Aorta (tissue), 5 donors: ENCODE results near the gene SLC24A3. TPM values are rescaled to one million over a fixed set of nuclear protein-coding genes. Genes with fewer than 3 reads are reported as not detected.

Experiments used
- ATAC-seq: fragments of 200-7000 bp; cut with Tn5 transposase; one replicate; pipeline ENCODE4 v1.9.1; 2022; ENCODE audit warnings: moderate library complexity; ENCODE audit not compliant: low FRiP score
- DNase-seq, 2 donors: peaks; one replicate each; pipeline ENCODE4 v3.0.0-alpha.2; 2020
- H3K27ac ChIP-seq, 2 donors: one replicate each; pipeline ENCODE4 v1.5.1; 2013; ENCODE audit warnings: low read length in 2 of 2, mild to moderate bottlenecking in 2 of 2, moderate library complexity in 2 of 2, control low read depth in 1 of 2, inconsistent platforms in 1 of 2, low read depth in 1 of 2
- H3K27me3 ChIP-seq, 2 donors: one replicate each; pipeline ENCODE4 v1.6.1; 2013; ENCODE audit warnings: control low read depth in 1 of 2, low read length in 1 of 2, mild to moderate bottlenecking in 1 of 2, moderate library complexity in 1 of 2; ENCODE audit not compliant: insufficient read depth in 2 of 2, control insufficient read depth in 1 of 2
- H3K36me3 ChIP-seq, 2 donors: one replicate each; pipeline ENCODE4 v1.6.1; 2013; ENCODE audit warnings: control low read depth in 1 of 2, low read length in 1 of 2, mild to moderate bottlenecking in 1 of 2; ENCODE audit not compliant: insufficient read depth in 2 of 2, control insufficient read depth in 1 of 2
- H3K4me1 ChIP-seq, 2 donors: one replicate each; pipeline ENCODE4 v1.6.1; 2013; ENCODE audit warnings: low read length in 2 of 2, control low read depth in 1 of 2, mild to moderate bottlenecking in 1 of 2, moderate library complexity in 1 of 2; ENCODE audit not compliant: insufficient read depth in 2 of 2, control insufficient read depth in 1 of 2
- H3K4me3 ChIP-seq, 2 donors: one replicate each; pipeline ENCODE4 v1.5.1; 2013; ENCODE audit warnings: low read length in 2 of 2, control low read depth in 1 of 2, mild to moderate bottlenecking in 1 of 2
- H3K9me3 ChIP-seq: one replicate; pipeline ENCODE4 v1.6.1; 2013; ENCODE audit warnings: mild to moderate bottlenecking, low read length; ENCODE audit not compliant: control insufficient read depth
- WGBS, 2 donors: extraction: QIAGEN DNeasy Blood & Tissue Kit; methylation state at CpG; one replicate each; pipeline ENCODE4 v1.1.7; 2013; 5-methylcytosine and 5-hydroxymethylcytosine counted together
- intact Hi-C, 2 donors: fragments of 100-400 bp; cut with DNase I; formaldehyde crosslinking; loops; one replicate each; pipeline versions ENCODE4 v1.14.2 to v1.15.0; 2022
- long read RNA-seq, 2 donors: library from polyadenylated mRNA; unstranded; transcript quantifications; one replicate each; pipeline ENCODE4 v2.0.0, GENCODE V29; 2020 to 2021
- polyA plus RNA-seq, 2 donors: library from polyadenylated mRNA; stranded (reverse); fragments of 200-250 nt; gene quantifications; one replicate each; pipeline ENCODE4 v1.2.3, GENCODE V29; 2013
- total RNA-seq, 2 donors: library from RNA; stranded (reverse); fragmentation: NEBNext Ultra II Directional; extraction: Animal tissue kit (Norgen Biotek cat#: 25700); gene quantifications; one replicate each; pipeline ENCODE4 v1.2.1, GENCODE V29; 2021
- donor health status: healthy with polysubstance abuse.
- donor health status: Bipolar disorder and iron deficiency.
- donor health status: DM: no; HTN: no; CAD: no.
- donor health status: DM: no; HTN: no; CAD: no.
- donor health status: DM: yes; HTN: yes; CAD: no.

The SLC24A3 gene
- total RNA-seq (10 to 100 TPM; 23.9 to 24.9 TPM), polyA plus RNA-seq (10 to 100 TPM in 1 of 2 donors, 1 to 10 TPM in 1; 8.8 to 14.4 TPM)
- long read RNA-seq, donor 1, partial matches to known transcripts = 16 of 39 reads
- long read RNA-seq, donor 1, other reads (novel, unspliced or antisense) = 23 of 39 reads
- long read RNA-seq, donor 2, partial matches to known transcripts = 8 of 24 reads
- long read RNA-seq, donor 2, other reads (novel, unspliced or antisense) = 16 of 24 reads

DNA sequence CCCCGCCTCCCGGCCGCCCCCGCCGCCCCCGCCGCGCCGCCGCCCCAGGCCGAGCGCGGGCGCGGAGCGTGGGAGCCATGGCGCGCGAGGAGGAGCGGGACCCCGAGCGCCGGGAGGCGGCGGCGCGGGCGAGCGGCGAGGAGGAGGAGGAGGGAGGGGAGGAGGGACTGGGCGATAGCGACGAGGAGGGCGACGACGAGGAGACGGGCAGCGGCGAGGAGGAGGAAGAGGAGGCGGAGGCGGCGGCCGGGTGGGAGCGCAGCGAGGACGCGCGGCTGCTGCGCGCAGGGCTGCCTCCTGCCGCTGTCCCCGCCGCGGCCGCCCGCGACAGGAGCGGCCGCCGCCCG is at the start of gene SLC24A3:
SLC24A3 (plus strand) TSS at position 174 of the 347 bp plus-strand sequence.
- H3K27me3 ChIP-seq = no peaks in the 10 kb centered on the region
- DNase-seq = peak; percentile 69 to 84
- peak; percentile 2 for ATAC-seq
- no peaks in the 10 kb centered on the region for H3K36me3 ChIP-seq
- H3K9me3 ChIP-seq = no peaks in the 10 kb centered on the region
- peaks cover 0 to 4% of the 10 kb centered on the region in 2 donors for H3K4me1 ChIP-seq
- H3K27ac ChIP-seq = peak within 1 kb of the TSS in 1 of 2 donors; percentile 70
- WGBS, 2 donors = 0 to 1% methylated on average over 24 to 61 of the region's 61 CpGs
- intact Hi-C loops = loop anchor here (5.0 to 10.0 kb wide), 3 partner anchors 72 to 285 kb away; no protein-coding TSS in a partner anchor
- peak within 1 kb of the TSS; percentile 72 to 97 for H3K4me3 ChIP-seq

DNA sequence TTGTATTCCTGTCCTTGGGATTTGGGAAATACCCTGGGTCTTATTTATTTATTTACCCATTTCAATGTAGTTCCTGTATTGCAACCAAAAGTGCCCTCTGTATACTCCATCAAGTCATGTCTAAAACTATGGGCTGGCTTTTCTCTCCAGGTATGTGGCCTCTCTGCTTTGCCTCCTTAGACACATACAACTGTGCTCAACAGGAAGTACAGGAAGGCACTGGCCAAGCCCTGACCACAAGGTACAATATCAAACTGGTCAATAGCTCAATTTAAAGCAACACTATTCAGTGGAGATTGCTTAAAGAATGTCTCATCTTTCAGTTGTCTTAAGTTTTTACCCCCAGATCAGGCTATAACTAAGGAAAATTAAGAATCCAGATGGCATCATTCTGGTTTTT is 42.3 kb upstream of the SLC24A3 start:
- no peak overlapping the region for H3K27ac ChIP-seq
- H3K36me3 ChIP-seq = no peaks in the 10 kb centered on the region
- no peaks in the 10 kb centered on the region for H3K27me3 ChIP-seq
- no peak for DNase-seq
- intact Hi-C loops = no loop called here
- H3K4me1 ChIP-seq = no peaks in the 10 kb centered on the region
- peaks cover 4% of the 10 kb centered on the region for H3K9me3 ChIP-seq
- no peak for ATAC-seq
- H3K4me3 ChIP-seq = no peak overlapping the region

DNA sequence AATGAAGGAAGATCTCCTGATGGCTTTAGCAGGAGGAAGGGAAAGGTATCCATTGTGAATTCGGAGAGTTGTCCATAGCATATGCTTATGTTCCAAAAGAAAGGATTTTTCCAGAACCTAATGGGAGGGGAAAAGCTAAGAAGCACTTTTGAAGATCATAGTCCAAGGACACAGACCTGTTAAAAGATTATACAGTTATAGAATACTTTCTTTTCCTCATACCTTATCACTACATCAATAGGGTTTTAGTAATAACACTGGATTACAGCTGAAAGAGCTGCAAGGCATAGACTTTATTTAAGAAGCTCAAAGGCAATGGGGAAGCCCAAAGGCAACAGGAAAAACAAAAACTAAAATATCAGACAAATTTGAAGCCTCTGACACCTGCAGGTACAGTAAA is 39.8 kb upstream of the SLC24A3 start:
- ATAC-seq (no peak), DNase-seq (no peak)
- H3K27ac ChIP-seq = no peak overlapping the region
- intact Hi-C loops = no loop called here
- no peaks in the 10 kb centered on the region for H3K27me3 ChIP-seq
- no peaks in the 10 kb centered on the region for H3K36me3 ChIP-seq
- no peaks in the 10 kb centered on the region for H3K4me1 ChIP-seq
- H3K4me3 ChIP-seq = no peak overlapping the region
- WGBS, 2 donors = 87 to 89% methylated on average over 1 of the region's 1 CpG
- peaks cover 4% of the 10 kb centered on the region for H3K9me3 ChIP-seq

DNA sequence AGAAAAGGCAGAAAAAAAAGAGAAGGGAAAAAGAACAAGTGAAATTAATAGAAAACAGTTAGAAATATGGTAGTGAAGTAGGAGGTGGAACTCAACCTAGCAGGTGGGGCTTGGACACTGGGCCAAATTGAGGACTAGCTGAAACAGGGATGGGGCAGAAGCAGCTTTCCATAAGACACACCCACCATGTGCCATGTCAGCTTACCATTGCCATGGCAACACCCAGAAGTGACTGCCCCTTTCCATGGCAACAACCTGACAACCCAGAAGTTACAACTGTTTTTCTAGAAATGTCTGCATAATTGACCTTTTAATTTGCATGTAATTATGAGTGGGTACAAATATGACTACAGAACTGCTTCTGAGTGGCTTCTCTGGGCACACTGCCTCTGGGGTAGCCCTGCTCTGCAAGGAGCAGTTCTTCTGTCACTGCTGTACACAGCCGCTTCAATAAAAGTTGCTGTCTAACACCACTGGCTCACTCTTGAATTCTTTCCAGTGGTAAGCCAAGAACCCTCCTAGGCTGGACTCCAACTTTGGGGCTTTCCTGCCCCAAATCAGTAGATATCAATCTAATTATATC is 35.9 kb upstream of the SLC24A3 start:
- Histone ChIP-seq H3K36me3 (no peaks in the 10 kb centered on the region), H3K9me3 (peaks cover 3% of the 10 kb centered on the region), H3K27ac (no peak overlapping the region), H3K4me1 (no peaks in the 10 kb centered on the region), H3K27me3 (no peaks in the 10 kb centered on the region), H3K4me3 (no peak overlapping the region)
- DNase-seq (no peak), ATAC-seq (no peak)
- WGBS, 2 donors = 87 to 92% methylated on average over 1 of the region's 1 CpG
- intact Hi-C loops = no loop called here

DNA sequence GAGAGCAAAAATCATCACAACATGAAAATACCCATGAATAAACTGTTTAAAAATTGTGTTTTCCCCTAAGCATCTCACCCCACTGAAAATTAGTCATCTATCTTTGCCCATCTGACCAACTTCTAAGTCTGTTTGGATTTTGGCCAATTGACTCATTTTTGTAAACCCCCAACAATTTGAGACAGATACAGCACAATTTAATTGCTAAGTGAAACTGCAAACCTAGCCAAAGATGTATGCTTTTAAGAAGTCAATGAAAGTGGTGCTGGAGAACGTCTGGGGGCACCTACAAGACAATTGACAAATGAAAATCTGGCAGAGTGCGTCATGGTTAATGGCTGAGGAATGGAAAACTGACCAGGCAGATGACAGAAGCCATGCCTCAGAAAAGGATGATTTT is 30.9 kb upstream of the SLC24A3 start:
- H3K27me3 ChIP-seq = no peaks in the 10 kb centered on the region
- H3K36me3 ChIP-seq = no peaks in the 10 kb centered on the region
- no peak overlapping the region for H3K27ac ChIP-seq
- DNase-seq = no peak
- H3K4me1 ChIP-seq = no peaks in the 10 kb centered on the region
- intact Hi-C loops = no loop called here
- H3K9me3 ChIP-seq = no peaks in the 10 kb centered on the region
- WGBS, 2 donors = 57 to 59% methylated on average over 2 of the region's 2 CpGs
- ATAC-seq = no peak
- no peak overlapping the region for H3K4me3 ChIP-seq

DNA sequence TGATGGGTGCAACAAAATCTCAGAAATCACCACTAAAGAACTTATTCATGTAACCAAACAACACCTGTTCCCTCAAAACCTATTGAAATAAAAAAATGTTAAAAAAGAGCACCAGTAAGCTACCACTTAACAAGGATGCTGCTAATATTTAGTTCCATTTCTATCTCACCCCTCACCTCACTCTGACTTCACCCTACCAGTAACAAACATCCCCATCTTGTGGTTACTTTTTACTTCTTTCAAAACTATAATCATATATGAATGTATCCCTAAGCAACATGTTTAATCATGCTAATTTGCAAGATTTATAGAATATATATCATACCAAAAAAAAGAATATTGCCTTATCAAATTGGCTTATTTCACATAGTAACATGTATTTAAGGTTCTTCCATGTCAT is 27.4 kb upstream of the SLC24A3 start:
- DNase-seq = no peak
- no peaks in the 10 kb centered on the region for H3K4me1 ChIP-seq
- no peaks in the 10 kb centered on the region for H3K27me3 ChIP-seq
- H3K27ac ChIP-seq = no peak overlapping the region
- no peak for ATAC-seq
- no peaks in the 10 kb centered on the region for H3K36me3 ChIP-seq
- intact Hi-C loops = no loop called here
- no peak overlapping the region for H3K4me3 ChIP-seq
- no peaks in the 10 kb centered on the region for H3K9me3 ChIP-seq

DNA sequence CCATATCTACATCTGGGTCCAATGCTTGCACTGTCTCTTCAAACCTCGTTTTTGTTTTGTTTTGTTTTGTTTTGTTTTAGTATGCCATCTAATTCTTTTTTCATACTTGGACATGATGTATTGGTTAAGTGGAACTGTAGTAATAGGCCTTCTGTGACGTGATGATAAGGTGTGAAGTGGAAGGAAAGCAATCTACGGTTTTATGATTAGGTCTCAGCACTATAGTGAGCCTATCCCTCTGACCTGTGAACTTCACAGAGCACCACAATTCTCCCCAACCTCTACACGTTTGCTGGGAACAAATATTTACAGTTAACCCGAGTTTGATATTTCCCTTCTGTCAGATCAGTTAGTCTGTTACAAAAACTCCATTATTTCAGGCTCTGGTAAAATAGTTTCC is 19.1 kb upstream of the SLC24A3 start:
- Histone ChIP-seq H3K4me1 (no peaks in the 10 kb centered on the region), H3K9me3 (no peaks in the 10 kb centered on the region), H3K27ac (no peak overlapping the region), H3K36me3 (no peaks in the 10 kb centered on the region), H3K4me3 (no peak overlapping the region), H3K27me3 (no peaks in the 10 kb centered on the region)
- no peak for DNase-seq
- WGBS, 2 donors = 50 to 55% methylated on average over 5 of the region's 5 CpGs
- intact Hi-C loops = loop anchor here in 1 of 2 donors (5.0 kb wide), 1 partner anchor 561 kb away; no protein-coding TSS in a partner anchor
- ATAC-seq = no peak

DNA sequence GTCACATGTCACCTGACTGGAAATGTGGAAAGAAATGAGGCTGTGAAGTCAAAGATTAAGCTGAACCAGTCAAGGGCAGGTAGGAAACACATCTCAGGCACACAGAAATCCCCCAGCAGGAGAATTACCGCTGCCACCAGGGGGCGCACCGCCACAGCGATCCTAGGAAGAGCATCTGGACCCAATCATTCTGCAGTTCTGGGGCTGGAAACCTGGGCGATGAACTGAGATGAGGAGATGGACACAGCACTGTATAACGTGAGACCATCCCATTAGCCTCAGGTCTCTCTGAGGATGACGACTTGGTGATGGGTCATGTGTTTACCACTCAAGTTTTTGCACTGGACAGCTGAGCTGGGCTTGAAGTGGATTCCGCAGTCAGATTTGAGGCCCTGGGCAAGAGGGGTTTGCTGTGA is 6.5 kb upstream of the SLC24A3 start:
- WGBS, 2 donors = 17 to 21% methylated on average over 8 of the region's 8 CpGs
- Histone ChIP-seq H3K36me3 (no peaks in the 10 kb centered on the region), H3K27me3 (no peaks in the 10 kb centered on the region), H3K9me3 (no peaks in the 10 kb centered on the region), H3K4me1 (no peaks in the 10 kb centered on the region), H3K4me3 (no peak overlapping the region), H3K27ac (no peak overlapping the region)
- peak; percentile 70 to 95 for DNase-seq
- peak; percentile 84 for ATAC-seq
- intact Hi-C loops = loop anchor here (2.0 to 5.0 kb wide), 3 partner anchors 377 to 569 kb away; no protein-coding TSS in a partner anchor

DNA sequence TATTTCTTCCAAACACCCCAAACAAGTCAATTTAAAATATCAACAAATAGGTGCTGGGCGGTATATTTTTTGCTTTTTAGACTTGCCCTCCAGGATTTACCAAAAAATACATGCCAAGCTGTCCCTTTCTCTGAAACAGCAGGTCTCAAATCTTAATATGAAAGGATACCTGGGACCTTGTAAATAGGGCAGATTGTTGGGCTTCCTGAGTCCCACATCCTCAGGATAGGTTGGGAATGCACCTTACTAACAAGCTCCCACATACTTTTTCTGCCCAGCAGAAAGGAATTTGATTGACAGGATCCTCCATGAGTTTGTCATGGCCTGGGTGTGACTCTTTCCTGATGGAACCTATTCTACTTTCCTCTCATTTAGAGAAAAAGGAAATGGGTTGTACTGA is 4.9 kb upstream of the SLC24A3 start:
- WGBS, 2 donors = 97 to 98% methylated on average over 1 of the region's 1 CpG
- H3K27me3 ChIP-seq = no peaks in the 10 kb centered on the region
- no peaks in the 10 kb centered on the region for H3K4me1 ChIP-seq
- intact Hi-C loops = loop anchor here (2.0 to 5.0 kb wide), 3 partner anchors 375 to 570 kb away; no protein-coding TSS in a partner anchor
- no peak overlapping the region for H3K4me3 ChIP-seq
- H3K9me3 ChIP-seq = no peaks in the 10 kb centered on the region
- no peaks in the 10 kb centered on the region for H3K36me3 ChIP-seq
- DNase-seq (no peak), ATAC-seq (no peak)
- H3K27ac ChIP-seq = no peak overlapping the region
